Activated CD4-positive, alpha-beta T cell treated with anti-CD3 and anti-CD28 coated beads for 4 hours (primary cell): ENCODE results near the gene USP22.
"Not testable (repeated sequence)": the region's sequence is repeated elsewhere in the genome, so short reads cannot be mapped to it uniquely, and the experiment has no call there.

Experiments used
- DNase-seq, 2 donors: peaks; one replicate each; pipeline ENCODE4 v3.0.0-alpha.2; 2020

USP22 gene

GRCh38 chr17:20986767-20987510 is 55.9 kb downstream of the USP22 start:
- DNase-seq = no peak

DNA sequence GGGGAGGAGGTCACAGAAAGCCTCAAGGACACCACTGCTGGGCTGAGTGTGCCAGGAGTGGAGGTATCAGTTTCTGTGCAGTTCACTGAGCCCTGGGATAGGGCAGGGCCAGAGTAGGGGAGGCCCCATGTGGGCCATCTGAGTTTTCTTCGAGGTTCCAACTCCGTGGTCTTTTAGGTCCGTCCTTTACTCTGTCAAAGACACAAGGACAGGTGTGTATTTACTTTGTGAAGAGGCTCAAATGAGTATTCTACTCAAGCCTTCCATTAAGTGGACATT is 59.5 kb downstream of the USP22 start:
- no peak for DNase-seq

DNA sequence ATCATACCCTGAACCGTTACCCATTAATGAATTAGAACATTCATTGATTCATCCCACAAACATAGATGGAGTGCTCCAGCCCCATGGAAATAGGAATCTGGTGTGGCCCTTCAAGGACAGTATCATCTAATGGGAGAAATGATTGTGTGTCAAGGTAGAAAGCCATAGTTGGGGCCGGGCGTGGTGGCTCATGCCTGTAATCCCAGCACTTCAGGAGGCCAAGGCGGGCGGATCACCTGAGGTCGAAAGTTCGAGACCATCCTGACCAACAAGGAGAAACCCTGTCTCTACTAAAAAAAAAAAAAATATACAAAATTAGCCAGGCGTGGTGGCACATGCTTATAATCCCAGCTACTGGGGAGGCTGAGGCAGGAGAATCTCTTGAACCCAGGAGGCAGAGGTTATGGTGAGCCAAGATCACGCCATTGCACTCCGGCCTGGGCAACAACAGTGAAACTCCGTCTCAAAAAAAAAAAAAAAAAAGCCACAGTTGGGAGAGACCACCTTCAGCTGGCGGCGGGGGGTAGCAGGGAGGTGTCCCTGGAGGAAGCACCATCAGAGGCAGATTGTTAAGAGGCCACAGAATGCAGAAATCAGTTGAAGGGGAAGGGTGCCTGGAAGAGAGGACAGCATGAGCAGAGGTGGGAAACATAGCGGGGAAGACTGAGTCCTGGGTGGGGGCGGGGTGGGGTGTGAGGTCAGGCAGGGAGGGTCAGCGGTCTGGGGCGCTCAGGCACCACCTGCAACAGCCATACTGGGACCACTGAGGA is 60.0 kb downstream of the USP22 start:
- DNase-seq = no peak

DNA sequence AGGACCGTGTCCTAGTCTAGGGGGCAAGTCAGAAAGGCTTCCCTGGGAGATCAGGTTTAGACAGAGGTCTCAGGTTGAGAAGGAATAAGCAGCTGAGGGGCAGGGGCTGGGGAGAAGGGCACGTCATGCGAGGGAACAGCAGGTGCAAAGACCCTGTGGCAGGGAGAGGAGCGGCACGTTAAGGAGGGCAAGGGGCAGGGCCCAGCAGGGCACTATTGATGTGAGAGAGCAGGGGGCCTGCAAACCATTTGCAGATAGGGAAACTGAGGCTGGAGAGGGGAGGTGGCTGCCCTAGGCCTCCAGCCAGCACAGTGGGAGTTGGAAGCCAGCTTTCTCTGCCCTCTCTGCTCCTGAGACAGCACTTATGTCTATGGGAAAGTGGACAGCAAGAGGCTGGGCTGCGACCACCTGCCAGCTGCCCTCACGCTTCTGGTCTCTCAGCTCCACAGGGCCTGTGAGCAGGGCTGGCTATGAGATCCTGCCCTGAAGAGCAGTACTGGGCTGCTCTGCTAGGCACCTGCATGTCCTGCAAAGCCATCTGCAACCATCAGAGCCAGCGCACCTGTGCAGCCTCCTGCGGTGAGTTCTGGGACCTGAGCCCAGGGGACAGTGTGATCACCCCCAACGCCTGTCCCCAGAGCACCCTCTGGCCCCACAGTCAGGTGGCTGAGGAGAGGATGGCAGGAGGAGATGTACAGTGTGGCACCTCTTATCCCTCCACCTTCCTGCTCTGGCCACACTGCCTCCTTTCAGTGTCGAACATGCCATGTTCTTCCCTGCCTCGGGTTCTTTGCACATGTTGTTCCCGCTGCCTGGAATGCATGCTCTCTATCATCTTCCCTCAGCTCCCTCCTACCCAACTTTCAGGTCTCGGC is 61.5 kb downstream of the USP22 start:
- no peak for DNase-seq

DNA sequence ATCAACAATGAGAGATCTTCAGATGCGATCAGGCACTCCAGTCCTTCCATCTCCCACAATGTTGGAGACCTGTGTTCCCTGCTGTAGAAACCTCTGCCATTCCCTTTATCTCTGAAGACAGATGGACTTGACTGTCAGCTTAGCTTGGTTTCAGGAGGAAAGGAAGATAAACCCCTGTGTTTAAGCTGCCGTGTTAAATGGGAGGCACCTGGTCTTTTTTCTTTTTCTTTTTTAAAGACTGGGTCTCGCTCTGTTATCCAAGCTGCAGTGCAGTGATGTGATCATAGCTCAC is 63.1 kb downstream of the USP22 start:
- DNase-seq = no peak

- not testable (repeated sequence) for DNase-seq
Measured at GRCh38 chr17:20979007-20979791, 63.6 kb downstream of the USP22 start.

- DNase-seq = not testable (repeated sequence)
Measured at GRCh38 chr17:20977609-20978253, 65.1 kb downstream of the USP22 start.

DNA sequence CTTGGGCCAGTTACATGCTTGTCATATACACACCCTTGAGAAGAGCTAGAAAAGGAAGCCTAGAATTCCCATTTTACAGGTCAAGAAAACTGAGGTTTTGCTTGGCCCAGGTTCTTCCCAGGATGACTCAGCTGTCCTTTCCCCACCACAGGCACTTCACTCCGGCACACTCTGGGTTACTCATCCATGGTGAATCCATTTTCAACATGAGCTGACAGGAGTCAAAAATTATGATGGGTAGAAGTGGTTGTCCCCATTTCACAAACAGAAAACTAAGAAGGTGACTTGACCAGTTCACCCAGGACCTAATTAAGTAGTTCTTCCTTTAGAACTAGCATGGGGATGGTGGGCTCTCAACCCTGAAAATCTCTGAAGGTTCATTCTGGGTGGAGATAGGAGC is 67.2 kb downstream of the USP22 start:
- DNase-seq = no peak

DNA sequence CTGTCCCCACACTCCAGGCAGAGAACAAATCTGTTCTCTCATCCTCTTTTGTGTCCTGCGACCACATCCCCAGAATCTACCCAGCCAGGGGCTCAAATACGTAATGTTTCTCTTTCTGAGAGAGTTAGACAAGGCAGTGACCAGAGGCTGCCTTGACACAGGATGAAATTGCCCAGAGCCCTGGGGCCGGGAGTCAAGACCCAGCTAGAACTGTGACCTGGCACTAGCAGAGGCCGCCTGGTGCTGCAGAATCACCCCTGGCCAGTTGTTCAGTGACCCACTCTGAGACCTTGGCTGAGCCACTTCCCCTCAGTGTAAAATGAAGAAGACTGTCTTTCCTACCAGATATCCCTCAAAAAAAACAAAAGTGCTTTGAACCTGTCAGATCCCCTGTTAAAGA is 72.5 kb downstream of the USP22 start:
- no peak for DNase-seq

GRCh38 chr17:20968913-20969616 is 73.7 kb downstream of the USP22 start:
- DNase-seq = no peak

DNA sequence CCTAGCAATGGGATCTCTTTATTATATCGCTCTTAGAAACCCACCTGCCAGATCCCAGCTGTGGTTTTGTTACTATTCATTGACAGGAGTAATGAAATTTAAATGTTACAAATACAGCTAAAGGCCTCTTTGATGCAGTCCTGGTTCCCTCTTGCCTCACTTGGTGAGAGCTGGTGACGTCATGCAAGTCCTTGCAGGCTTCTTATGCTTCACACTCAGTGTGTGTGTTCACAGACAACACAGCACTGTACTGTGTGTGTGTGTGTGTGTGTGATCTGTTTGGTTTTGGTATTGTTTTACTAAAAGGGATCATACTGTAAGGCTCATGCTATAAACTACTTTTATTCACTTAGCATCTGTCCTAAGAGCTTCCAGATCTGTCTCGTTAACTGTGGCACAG is 75.0 kb downstream of the USP22 start:
- DNase-seq = no peak

DNA sequence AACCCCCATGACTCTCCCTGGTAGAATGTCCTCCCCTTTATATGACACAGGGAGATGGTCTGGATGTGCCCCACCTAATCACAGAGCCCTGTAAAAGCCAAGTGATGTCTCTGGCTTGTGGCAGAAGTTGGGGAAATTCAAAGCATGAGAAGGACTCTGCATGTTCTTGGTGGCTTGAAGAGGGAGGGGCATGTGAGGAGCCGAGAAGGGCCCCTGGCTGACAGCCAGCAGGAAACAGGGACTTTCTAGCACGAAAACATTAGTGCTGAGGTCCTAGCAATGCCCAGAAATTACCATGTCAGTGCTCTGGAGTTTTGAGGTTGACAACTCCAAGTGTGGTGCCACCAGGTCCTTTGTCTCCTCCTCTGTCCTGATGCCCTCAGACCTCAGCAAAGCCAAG is 75.9 kb downstream of the USP22 start:
- no peak for DNase-seq

DNA sequence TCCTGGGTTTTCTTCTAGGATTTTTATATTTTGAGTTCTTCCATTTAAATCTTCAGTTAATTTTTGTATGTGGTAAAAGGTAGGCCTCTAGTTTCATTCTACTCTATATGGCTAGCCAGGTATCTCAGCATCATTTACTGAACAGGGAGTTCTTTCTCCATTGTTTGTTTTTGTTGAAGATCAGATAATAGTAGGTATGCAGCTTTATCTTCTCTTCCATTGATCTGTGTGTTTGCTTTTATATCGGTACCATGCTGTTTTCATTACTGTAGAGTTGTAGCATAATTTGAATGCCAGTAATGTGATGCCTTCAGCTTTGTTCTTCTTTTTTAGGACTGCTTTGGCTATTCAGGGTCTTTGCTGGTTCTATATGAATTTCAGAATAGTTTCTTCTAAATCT is 77.3 kb downstream of the USP22 start:
- no peak for DNase-seq

DNA sequence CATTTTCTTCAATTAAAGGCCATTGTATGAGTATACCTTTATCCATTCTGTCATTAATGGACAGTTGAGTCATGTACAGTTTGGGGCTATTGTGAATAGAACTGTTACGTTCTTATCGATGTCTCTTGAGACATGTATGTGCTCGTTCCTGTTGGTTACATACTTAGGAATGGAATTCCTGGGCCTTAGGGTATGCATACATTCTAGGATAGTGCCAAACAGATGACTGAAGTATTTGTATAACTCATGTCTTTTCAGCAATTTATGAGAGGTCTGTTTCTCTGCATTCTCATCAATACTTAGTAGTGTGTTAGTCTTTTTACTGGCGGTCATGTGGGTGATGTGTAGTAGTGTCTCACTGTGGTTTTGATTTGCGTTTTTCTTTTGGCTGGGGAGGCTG is 81.2 kb downstream of the USP22 start:
- no peak for DNase-seq

DNA sequence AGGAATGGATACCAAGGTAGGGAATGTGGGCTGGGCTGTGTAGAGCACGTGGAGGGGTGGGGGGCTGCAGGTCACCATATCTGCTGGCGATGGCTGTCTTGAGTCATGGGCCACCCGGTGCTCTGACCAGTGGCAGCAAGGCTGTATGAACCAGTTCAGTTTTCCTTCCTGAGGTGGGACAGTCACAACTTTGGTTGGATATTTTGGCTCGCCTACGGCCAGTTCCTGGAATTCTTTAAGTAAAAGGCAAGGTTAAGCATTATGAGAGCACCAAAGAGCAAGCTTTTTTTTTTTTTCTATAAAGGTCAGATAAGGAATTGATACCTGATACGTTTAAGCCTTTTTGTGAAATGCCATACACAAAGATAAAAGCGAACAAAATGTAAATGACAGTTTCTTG is 81.9 kb downstream of the USP22 start:
- DNase-seq = no peak

GRCh38 chr17:20955427-20956323 is 87.1 kb downstream of the USP22 start:
- no peak for DNase-seq

- DNase-seq = no peak
Measured at GRCh38 chr17:20954794-20955193, 88.0 kb downstream of the USP22 start.

DNA sequence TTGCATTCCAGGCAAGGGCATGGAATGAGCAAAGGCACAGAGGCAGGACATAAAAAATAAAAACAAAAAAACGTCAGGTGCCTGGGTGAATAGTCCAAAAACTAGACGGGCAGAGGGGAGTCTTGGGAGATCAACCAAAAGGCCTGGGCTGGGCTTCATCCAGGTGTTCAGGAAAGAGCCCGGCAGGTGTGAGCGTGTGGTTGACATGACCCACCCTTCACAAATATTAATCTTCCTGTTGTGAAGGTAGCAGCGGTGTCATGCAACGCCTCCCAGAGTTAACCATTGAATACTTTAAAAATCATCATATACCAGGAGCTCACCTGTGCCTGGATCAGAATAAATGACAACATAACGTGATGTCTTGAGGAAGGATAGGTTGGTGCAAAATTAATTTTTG is 90.6 kb downstream of the USP22 start:
- DNase-seq = no peak
